ENCODE data around the gene DCAF15. TPM values are rescaled to one million over a fixed set of nuclear protein-coding genes. Genes with fewer than 3 reads are reported as not detected.
"Not testable (repeated sequence)": the region's sequence is repeated elsewhere in the genome, so short reads cannot be mapped to it uniquely, and the experiment has no call there.

The DCAF15 gene
- total RNA-seq, 4 donors from 2014 or later = 11.2 to 38.8 (median 18.0) TPM

GRCh38 chr19:13969897-13970296, 17.6 kb downstream of the DCAF15 start:
- in situ Hi-C loops (cut with MboI; ENCODE audit: low sequenced_read_pairs in 4 of 4) = no loop called here
- TF ChIP-seq CTCF (IDR thresholded peaks at IDR 0.05 in 4 of 5, conservative IDR thresholded peaks at IDR 0.05 in 1 of 5) = no peak
- TF ChIP-seq POLR2A (IDR thresholded peaks at IDR 0.05) = no peak
- intact Hi-C loops (cut with DNase I; ENCODE audit: low total_unique reads) = no loop called here
- Histone ChIP-seq H3K4me1 (peaks cover under 1 to 6% of the 10 kb centered on the region in 2 donors), H3K9me3 (no peaks in the 10 kb centered on the region), H3K36me3 (peaks cover 0 to 53% of the 10 kb centered on the region in 2 donors), H3K27me3 (no peaks in the 10 kb centered on the region), H3K4me3 (no peak overlapping the region), H3K27ac (no peak overlapping the region)
- ATAC-seq (no peak), DNase-seq (no peak)

GRCh38 chr19:13971868-13972267, 19.6 kb downstream of the DCAF15 start:
- intact Hi-C loops (cut with DNase I; ENCODE audit: low total_unique reads); ATAC-seq; in situ Hi-C loops (cut with MboI; ENCODE audit: low sequenced_read_pairs in 4 of 4); H3K9me3 ChIP-seq; H3K27ac ChIP-seq; DNase-seq; H3K27me3 ChIP-seq; H3K4me3 ChIP-seq: not testable (repeated sequence)
- Histone ChIP-seq H3K36me3 (peaks cover 0 to 33% of the 10 kb centered on the region in 2 donors), H3K4me1 (peaks cover 18 to 24% of the 10 kb centered on the region in 2 donors)

- in situ Hi-C loops (cut with MboI; ENCODE audit: low sequenced_read_pairs in 4 of 4) = no loop called here
- Histone ChIP-seq H3K27ac (peak overlapping the region; percentile 39 to 67 (median 56)), H3K9me3 (no peaks in the 10 kb centered on the region), H3K4me3 (no peak overlapping the region), H3K4me1 (peaks cover 18 to 24% of the 10 kb centered on the region in 2 donors), H3K36me3 (peaks cover 0 to 26% of the 10 kb centered on the region in 2 donors), H3K27me3 (no peaks in the 10 kb centered on the region)
- no peak for ATAC-seq
- TF ChIP-seq CTCF (IDR thresholded peaks at IDR 0.05 in 4 of 5, conservative IDR thresholded peaks at IDR 0.05 in 1 of 5) = no peak
- intact Hi-C loops (cut with DNase I; ENCODE audit: low total_unique reads) = no loop called here
- peak in 1 of 2 donors; percentile 61 for DNase-seq
These were observed 20.3 kb downstream of the DCAF15 start for GRCh38 chr19:13972368-13973155.

GRCh38 chr19:13973479-13973878, 21.2 kb downstream of the DCAF15 start:
- intact Hi-C loops (cut with DNase I; ENCODE audit: low total_unique reads) = not testable (repeated sequence)
- H3K36me3 ChIP-seq = peaks cover 0 to 17% of the 10 kb centered on the region in 2 donors

GRCh38 chr19:13974073-13974472, 21.8 kb downstream of the DCAF15 start:
- ATAC-seq (peak in 1 of 2 donors; percentile 39), DNase-seq (no peak)
- no peak overlapping the region for H3K4me3 ChIP-seq
- in situ Hi-C loops (cut with MboI; ENCODE audit: low sequenced_read_pairs in 4 of 4) (no loop called here), intact Hi-C loops (cut with DNase I; ENCODE audit: low total_unique reads) (no loop called here)
- H3K9me3 ChIP-seq = no peaks in the 10 kb centered on the region
- H3K27ac ChIP-seq = peak overlapping the region in 2 of 4 donors; percentile 88 to 89
- no peaks in the 10 kb centered on the region for H3K27me3 ChIP-seq
- H3K36me3 ChIP-seq = peaks cover 0 to 11% of the 10 kb centered on the region in 2 donors
- TF ChIP-seq POLR2A (IDR thresholded peaks at IDR 0.05) (no peak), CTCF (IDR thresholded peaks at IDR 0.05 in 4 of 5, conservative IDR thresholded peaks at IDR 0.05 in 1 of 5) (no peak)
- peaks cover 18 to 24% of the 10 kb centered on the region in 2 donors for H3K4me1 ChIP-seq

More at GRCh38 chr19:13973479-13973878, 21.2 kb downstream of the DCAF15 start:
- ATAC-seq; H3K4me3 ChIP-seq; H3K9me3 ChIP-seq; in situ Hi-C loops (cut with MboI; ENCODE audit: low sequenced_read_pairs in 4 of 4); H3K27me3 ChIP-seq; DNase-seq: not testable (repeated sequence)
- Histone ChIP-seq H3K4me1 (peaks cover 18 to 24% of the 10 kb centered on the region in 2 donors), H3K27ac (peak overlapping the region in 3 of 4 donors; percentile 39 to 67 (median 57))
